ENCODE results near the gene SLC6A6. TPM values are rescaled to one million over a fixed set of nuclear protein-coding genes. Genes with fewer than 3 reads are reported as not detected.
A peak's percentile ranks its signal among the peaks of the same experiment; 100 is the strongest.

Gene SLC6A6
- total RNA-seq, 2 donors from 2014 or later, result 81.5 to 85.9 TPM

DNA sequence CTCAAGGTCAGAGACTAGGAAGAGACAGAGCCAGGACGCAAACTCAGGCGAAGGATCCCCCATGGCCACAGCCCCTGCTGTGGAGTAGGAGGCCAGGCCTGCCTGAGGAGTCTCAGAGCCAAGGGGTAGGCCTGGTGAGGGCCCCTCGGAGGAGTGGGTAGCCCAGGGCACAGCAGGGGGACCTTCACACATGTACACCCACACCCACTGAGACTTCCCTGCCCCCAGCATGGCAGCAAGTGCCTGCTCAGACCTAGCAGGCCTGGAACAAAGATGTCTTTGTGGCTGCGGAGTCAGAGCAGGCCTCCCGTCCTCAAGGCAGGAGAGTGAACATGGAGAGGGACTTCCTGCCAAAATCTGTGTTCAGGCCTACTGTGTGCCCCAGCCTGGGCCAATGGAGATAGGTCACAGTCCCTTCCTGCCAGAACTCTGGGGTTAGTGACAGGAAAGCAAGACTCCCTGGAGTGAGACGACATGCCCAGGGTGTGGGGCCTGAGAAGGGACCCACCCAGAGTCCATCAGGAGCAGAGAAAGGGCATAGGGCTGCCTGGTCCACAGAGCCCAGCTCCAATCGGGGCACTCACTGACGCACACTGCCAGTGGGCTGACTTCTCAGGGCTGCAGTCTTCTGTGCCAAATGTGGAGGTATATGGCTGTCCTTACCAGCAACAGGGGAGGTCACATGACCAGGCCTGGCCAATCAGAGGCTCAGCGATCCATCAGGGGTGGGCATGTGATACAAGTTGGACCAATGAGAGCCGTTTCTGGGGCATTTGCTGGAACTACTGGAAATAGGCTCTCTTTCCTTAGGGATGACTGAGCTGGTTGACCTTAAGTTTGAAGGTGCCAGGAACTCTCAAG, 135.4 kb downstream of the SLC6A6 start:
- Histone ChIP-seq H3K4me3 (no peak overlapping the region), H3K4me1 (peaks cover 0 to 50% of the 10 kb centered on the region in 2 donors), H3K36me3 (no peaks in the 10 kb centered on the region), H3K9me3 (no peaks in the 10 kb centered on the region), H3K27me3 (no peaks in the 10 kb centered on the region), H3K27ac (peak overlapping the region; percentile 81 to 82)
- TF ChIP-seq CTCF (IDR thresholded peaks at IDR 0.05), result no peak
- DNase-seq (ENCODE audit: low spot score), result no peak

DNA sequence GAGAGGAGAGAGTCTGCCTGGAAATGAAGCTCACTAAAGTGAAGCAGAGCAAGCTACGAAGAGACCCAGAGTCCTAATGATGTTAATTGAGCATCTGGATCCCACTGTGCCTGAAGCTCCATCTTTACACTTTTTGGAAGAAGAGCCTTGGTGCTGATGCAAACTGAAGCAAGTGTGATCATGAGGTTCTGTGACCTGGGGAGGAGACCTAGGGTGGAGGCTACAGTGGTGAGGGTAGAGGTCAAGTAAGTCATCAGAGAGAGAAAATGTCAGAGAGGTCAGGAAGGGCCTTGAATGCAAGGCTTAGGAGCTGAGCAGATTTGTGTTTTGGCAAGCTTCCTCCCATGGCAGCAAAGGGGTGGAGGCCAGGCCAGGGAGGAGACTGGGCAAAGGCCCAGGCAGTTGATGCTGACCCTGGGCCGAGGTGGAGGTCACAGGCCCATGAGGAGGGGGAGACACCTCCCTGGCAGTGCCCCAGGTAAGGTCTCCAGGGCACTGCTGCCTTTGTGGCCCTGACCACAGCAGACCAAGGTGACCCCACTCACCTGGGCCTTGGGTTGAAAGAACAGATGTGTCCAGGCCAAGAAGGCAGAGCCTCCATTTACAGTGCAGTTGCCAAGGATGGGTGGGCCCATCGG, 136.2 kb downstream of the SLC6A6 start:
- TF ChIP-seq CTCF (IDR thresholded peaks at IDR 0.05), result no peak
- peak overlapping the region; percentile 81 to 82 for H3K27ac ChIP-seq
- H3K27me3 ChIP-seq, result no peaks in the 10 kb centered on the region
- H3K9me3 ChIP-seq, result no peaks in the 10 kb centered on the region
- no peaks in the 10 kb centered on the region for H3K36me3 ChIP-seq
- peak overlapping the region; percentile 53 to 55 for H3K4me3 ChIP-seq
- DNase-seq (ENCODE audit: low spot score), result no peak
- peaks cover 0 to 49% of the 10 kb centered on the region in 2 donors for H3K4me1 ChIP-seq

Other genes with a start within 250 kb of the SLC6A6 start
- 10 to 100 TPM; 15.7 to 18.3 TPM for gene XPC, start 224.0 kb upstream of the SLC6A6 start, total RNA-seq
- gene LSM3, start 223.8 kb upstream of the SLC6A6 start, total RNA-seq, result 10 to 100 TPM; 15.0 to 15.4 TPM
- 10 to 100 TPM in 1 of 2 donors, 1 to 10 TPM in 1; 7.1 to 13.2 TPM for gene GRIP2, start 137.7 kb downstream of the SLC6A6 start, total RNA-seq
- 10 to 100 TPM in 1 of 2 donors, 1 to 10 TPM in 1; 9.4 to 14.1 TPM for gene CCDC174, start 249.2 kb downstream of the SLC6A6 start, total RNA-seq

Data from right atrium auricular region (tissue), 2 donors.